ENCODE data around the gene GPR18.
"Not testable (repeated sequence)": the region's sequence is repeated elsewhere in the genome, so short reads cannot be mapped to it uniquely, and the experiment has no call there.

Gene GPR18

DNA sequence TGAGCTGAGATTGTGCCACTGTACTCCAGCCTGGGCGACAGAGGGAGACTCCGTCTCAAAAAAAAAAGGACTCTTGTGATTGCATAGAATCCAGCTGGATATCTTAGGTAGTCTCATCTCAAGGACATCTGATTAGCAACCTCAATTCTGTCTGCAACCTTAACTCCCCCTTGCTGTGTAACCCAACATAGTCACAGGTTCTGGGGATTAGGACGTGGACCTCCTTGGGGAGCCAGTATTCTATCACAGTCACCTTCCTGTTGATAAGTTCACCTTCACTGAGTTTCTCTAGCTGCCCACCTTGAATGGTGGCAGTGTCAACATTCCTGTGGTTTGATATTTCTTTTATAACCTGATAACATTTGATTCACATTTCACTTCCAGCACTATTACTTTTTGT is 27.2 kb downstream of the GPR18 start:
- no peak for DNase-seq (ENCODE audit: low read depth in 2 of 2, low spot score in 1 of 2)

DNA sequence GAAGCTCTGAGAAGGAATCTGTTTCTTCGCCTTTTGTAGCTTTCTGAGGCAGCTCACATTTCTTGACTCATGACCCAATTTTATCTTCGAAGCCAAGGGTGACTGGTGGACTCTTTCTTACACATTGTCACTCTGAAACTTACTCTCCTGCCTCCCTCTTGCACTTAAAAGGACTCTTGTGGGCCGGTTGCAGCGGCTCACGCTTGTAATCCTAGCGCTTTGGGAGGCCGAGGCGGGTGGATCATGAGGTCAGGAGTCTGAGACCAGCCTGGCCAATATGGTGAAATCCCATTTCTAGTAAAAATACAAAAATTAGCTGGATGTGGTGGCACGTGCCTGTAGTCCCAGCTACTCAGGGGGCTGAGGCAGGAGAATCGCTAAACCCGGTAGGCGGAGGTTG is 27.6 kb downstream of the GPR18 start:
- not testable (repeated sequence) for DNase-seq (ENCODE audit: low read depth in 2 of 2, low spot score in 1 of 2)

DNA sequence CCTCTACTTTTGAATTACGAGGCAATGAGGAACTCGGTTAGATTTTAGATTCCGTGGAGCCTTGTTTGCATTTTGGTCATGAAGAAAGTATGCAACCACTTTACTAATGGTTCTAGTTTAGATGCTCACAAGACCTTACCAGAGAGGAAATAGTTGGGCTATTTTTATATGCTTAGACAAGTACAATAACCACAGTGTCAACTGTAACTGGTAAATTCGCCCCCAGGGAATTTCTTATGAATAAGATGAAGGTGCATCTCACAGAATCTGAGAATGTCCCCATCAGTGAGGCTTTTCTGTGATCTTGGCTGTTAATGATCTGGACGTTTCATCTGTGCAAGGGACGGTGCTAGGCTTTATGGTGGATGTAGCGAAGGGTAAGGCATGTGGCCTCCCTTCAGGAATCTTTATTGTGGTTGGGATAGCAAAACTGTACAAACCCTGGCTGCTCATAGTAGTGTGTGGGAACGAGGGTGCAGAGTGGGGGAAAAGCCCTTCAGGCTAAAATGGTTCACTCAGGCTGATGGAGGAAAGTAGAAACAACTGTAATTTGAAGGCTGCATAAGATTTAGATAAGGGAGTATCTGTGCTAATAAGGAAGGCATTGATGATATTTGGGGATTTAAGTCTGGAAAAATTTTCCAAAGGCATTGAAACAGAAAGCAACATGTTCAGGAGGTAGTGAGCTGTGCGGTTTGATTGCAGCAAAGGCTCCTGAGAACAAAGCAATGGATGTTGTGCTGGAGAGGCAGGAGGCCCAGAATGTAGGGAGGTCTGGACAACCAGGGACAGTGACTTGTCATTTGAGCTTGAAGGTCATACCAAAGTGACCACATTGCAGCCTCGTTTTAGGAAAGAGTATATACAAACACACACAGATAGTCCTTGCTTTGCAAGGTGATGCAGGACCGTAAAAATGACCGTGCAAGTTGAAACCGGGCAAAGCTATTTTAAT is 29.2 kb downstream of the GPR18 start:
- DNase-seq (ENCODE audit: low read depth in 2 of 2, low spot score in 1 of 2), result no peak

GRCh38 chr13:99227909-99228688 is 30.1 kb downstream of the GPR18 start:
- DNase-seq (ENCODE audit: low read depth in 2 of 2, low spot score in 1 of 2), result no peak

DNA sequence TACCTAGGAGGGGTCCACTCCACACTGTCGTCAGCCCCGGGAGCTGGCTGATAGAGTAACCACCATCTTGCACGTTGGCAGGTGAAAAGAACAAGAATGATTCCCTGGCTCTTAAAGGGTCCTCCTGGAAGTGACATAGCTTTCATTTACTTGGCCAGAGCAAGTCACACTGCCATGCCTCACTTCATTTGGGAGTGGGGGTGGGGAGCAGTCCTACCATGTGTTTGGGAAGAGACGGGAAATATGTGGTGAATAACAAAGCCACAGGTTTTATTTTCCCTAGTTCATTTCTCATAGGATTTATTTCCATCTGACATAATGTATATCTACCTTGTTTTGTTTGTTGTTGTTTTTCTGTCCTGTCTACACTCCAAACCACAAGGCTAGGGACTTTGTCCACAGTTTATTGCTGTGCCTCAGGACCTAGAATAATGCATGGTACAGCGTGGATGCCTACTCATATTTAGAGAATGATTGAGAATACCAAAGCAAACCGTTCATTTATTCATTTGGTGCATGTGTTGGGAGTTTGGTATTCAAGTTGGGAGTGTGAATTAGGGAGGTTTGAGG is 30.8 kb downstream of the GPR18 start:
- no peak for DNase-seq (ENCODE audit: low read depth in 2 of 2, low spot score in 1 of 2)

- DNase-seq (ENCODE audit: low read depth in 2 of 2, low spot score in 1 of 2), result no peak
These were observed 31.7 kb downstream of the GPR18 start for GRCh38 chr13:99226513-99226912.

GRCh38 chr13:99225078-99225477 is 33.1 kb downstream of the GPR18 start:
- no peak for DNase-seq (ENCODE audit: low read depth in 2 of 2, low spot score in 1 of 2)

GRCh38 chr13:99224021-99224420 is 34.2 kb downstream of the GPR18 start:
- no peak for DNase-seq (ENCODE audit: low read depth in 2 of 2, low spot score in 1 of 2)

DNA sequence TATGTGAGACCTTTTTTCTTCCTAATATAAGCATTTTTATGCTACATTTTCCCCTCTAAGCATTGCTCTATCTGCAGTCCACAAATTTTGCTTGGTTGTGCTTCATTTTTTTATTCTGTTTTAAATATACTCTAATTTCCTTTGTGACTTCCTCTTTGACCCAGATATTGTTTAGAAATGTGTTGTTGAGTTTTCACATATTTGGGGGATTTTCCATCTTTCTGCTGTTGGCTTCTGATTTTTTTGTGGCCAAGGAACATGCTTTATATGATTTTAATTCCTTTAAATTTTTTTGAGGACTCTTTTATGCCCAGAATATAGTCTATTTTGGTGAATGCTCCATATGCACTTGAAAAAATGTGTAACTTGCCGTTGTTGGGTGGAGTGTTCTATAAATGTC is 34.6 kb downstream of the GPR18 start:
- DNase-seq (ENCODE audit: low read depth in 2 of 2, low spot score in 1 of 2), result no peak

- DNase-seq (ENCODE audit: low read depth in 2 of 2, low spot score in 1 of 2), result no peak
These were observed 36.5 kb downstream of the GPR18 start for GRCh38 chr13:99221567-99222239.

DNA sequence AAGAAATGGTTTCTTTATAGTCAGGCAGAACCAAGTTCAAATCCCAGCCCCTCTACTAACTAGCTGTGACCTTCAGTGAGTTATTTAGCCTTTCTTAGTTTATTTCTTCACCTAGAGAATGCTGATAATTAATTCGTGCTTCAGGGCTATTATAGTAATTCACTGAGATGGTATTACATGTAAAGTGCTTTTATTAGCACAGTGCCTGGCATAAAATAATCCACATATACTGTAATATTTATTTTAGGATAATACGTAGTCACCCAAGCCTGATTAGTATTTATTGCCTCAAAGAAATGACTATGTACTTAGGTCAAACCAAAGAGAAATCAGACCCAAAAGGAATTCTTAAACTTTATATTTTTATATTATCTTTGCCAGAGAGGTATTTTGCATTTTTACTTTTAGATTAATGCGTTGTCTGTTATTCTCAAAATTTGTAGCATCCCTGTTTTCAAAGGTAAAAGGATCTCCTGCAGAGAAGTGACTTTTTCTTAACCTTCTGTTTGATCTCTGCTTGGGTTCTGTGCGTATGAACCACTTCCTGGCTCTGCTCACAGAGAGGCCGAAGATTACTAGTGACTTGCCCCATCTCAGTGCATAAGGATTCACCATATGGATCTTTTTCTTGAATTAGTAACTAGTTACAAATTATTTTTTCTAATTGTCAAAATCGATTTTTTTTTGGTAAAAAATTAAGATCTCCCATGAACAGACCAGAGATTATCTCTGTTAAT is 37.8 kb downstream of the GPR18 start:
- DNase-seq (ENCODE audit: low read depth in 2 of 2, low spot score in 1 of 2), result no peak

GRCh38 chr13:99218969-99219368 is 39.2 kb downstream of the GPR18 start:
- peak in 1 of 2 donors; percentile 46 for DNase-seq (ENCODE audit: low read depth in 2 of 2, low spot score in 1 of 2)

DNA sequence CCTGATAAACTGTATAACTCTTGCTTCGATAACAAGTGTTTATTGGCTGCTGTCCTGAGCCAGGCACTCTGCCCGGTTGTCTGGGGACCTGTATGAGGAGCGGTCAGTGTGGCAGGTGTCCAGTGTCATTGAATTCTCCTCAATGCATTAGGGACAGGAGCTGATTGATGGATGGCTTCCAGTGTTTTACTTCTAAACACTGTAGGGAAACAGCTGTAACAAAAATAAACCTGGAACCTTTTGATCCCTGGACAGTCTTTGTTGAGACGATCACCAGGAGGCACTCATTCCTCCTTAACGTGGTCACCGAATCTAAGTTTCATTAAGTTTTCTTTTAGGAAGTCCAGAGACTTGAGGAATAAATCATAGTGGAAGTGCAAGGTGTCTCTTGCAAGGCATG is 39.6 kb downstream of the GPR18 start:
- DNase-seq (ENCODE audit: low read depth in 2 of 2, low spot score in 1 of 2), result no peak

GRCh38 chr13:99218126-99218525 is 40.1 kb downstream of the GPR18 start:
- no peak for DNase-seq (ENCODE audit: low read depth in 2 of 2, low spot score in 1 of 2)

GRCh38 chr13:99217461-99218110 is 40.6 kb downstream of the GPR18 start:
- no peak for DNase-seq (ENCODE audit: low read depth in 2 of 2, low spot score in 1 of 2)

GRCh38 chr13:99215184-99215830 is 42.9 kb downstream of the GPR18 start:
- DNase-seq (ENCODE audit: low read depth in 2 of 2, low spot score in 1 of 2), result no peak

DNA sequence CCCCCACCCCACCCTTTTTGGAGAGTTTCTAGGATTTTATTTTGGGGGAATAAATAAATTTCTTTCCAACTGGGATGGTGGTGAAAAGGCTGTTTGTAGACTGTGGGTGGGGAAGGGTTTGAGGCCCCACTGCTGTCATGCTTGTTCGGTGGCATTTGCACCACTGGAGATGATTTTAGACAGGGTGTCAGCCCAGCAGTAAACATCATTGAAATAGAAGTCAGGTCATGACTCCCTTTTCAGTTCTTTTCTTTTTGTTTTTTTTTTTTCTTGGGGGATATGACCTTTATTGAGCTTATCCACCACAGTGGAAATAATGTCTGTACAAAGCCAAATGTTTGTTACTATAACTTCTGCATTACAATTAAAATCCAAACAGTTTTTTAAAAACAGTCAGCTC is 43.4 kb downstream of the GPR18 start:
- no peak for DNase-seq (ENCODE audit: low read depth in 2 of 2, low spot score in 1 of 2)

DNA sequence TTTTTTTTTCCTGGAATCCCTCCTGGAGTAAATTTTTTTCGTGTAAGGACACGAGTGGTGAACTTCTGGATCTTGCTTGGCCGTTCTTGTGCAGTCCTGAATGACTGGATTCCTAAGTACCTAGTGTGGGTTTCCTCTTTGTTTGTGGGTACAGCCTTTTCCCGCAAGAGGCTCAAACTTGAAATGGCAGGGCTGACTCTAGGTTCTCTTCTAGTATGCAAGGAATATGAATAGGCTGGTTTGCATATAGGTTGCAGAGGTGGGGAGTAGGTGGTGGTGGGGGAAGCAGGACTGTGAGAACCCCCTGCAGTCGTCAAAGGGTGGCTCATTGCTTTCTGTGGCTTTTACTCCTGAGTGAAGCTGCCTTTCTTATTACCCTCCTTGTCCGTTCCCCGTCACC is 43.9 kb downstream of the GPR18 start:
- peak in 1 of 2 donors; percentile 34 for DNase-seq (ENCODE audit: low read depth in 2 of 2, low spot score in 1 of 2)

DNA sequence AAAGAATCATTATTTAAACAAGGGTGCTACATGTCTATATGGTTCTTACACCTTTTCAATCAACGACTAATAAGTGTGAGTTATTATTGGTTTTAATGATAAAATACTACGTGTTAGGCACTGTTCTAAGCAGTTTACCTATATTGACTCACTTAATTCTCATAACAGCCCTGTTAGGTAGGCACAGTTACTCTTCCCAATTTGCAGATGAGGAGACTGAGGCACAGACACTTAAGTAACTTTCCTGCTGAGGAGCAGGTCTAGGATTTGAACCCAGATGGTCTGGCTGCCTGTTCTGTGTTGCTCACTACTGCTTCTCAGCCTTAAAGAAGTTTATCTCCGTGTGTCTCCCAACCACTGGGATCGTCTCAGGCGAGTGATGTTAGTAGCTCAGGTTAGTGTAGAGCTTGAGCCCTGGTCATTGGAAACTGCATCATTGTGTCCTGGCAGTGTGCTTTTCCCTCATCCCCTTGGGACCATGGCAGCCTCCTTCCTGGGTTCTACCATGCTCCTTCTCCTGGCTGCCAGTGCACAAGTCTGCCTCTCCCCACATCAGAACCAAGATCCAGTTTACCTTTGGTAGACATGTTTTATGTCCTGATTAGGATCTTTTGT is 46.7 kb downstream of the GPR18 start:
- no peak for DNase-seq (ENCODE audit: low read depth in 2 of 2, low spot score in 1 of 2)
